Transverse colon (tissue), 4 donors: ENCODE measurements around the gene PTGFR. TPM values are rescaled to one million over a fixed set of nuclear protein-coding genes. Genes with fewer than 3 reads are reported as not detected.

Experiments used
- DNase-seq: peaks from one replicate; pipeline ENCODE4 v3.0.0-alpha.2; 2019
- H3K27ac ChIP-seq, 4 donors: fragments of 200-600 bp; sonication (generic); 2 replicates each; pipeline ENCODE4 v1.5.1; 2016 to 2018; ENCODE audit warnings: inconsistent platforms in 4 of 4
- H3K27me3 ChIP-seq: fragments of 200-600 bp; sonication (generic); 2 replicates; pipeline ENCODE4 v1.5.1; 2017; ENCODE audit warnings: inconsistent platforms
- H3K36me3 ChIP-seq, 4 donors: fragments of 200-600 bp; sonication (generic); 2 replicates each; pipeline ENCODE4 v1.5.1; 2017 to 2019; ENCODE audit warnings: inconsistent platforms in 4 of 4
- H3K4me1 ChIP-seq, 4 donors: fragments of 200-600 bp; sonication (generic); 2 replicates each; pipeline ENCODE4 v1.5.1; 2017 to 2020; ENCODE audit warnings: inconsistent platforms in 4 of 4
- H3K4me3 ChIP-seq, 4 donors: fragments of 200-600 bp; sonication (generic); 1 replicate in 1 of 4; 2 replicates in 3 of 4; pipeline versions ENCODE4 v1.5.1 to v1.6.1; 2017 to 2019; ENCODE audit warnings: inconsistent platforms in 4 of 4
- H3K9me3 ChIP-seq, 2 donors: fragments of 200-600 bp; sonication (generic); 2 replicates each; pipeline ENCODE4 v1.5.1; 2017 to 2019; ENCODE audit warnings: inconsistent platforms in 2 of 2
- CTCF ChIP-seq, 5 experiments: fragments of 200-600 bp in 3 of 5; fragments of 450-650 bp in 2 of 5; sonication (generic) in 3 of 5; IDR thresholded peaks; 1 replicate in 2 of 5; 2 replicates in 3 of 5; pipeline ENCODE4 v1.5.1; 2016 to 2017; ENCODE audit warnings: antibody characterized with exemption in 5 of 5, inconsistent platforms in 3 of 5, mild to moderate bottlenecking in 2 of 5, moderate library complexity in 1 of 5
- EP300 ChIP-seq: sonication (generic); formaldehyde crosslinking; IDR thresholded peaks from one replicate; pipeline ENCODE4 v1.6.1; 2017; ENCODE audit warnings: antibody characterized with exemption, low read depth
- POLR2A ChIP-seq: fragments of 450-650 bp; IDR thresholded peaks from one replicate; pipeline ENCODE4 v1.6.1; 2016; ENCODE audit warnings: antibody characterized with exemption, mild to moderate bottlenecking, moderate library complexity
- POLR2AphosphoS5 ChIP-seq, 3 donors: sonication (generic); formaldehyde crosslinking; IDR thresholded peaks; one replicate each; pipeline ENCODE4 v1.6.1; 2016; ENCODE audit warnings: antibody characterized with exemption in 3 of 3
- WGBS, 2 donors: methylation state at CpG; one replicate each; pipeline ENCODE4 v1.1.5; 2018; ENCODE audit warnings: low coverage in 1 of 2; 5-methylcytosine and 5-hydroxymethylcytosine counted together
- in situ Hi-C, 4 donors: fragments of 200-750 bp; cut with MboI; loops; one replicate each; pipeline versions ENCODE4 v1.15.0 to v1.15.1; 2017; ENCODE audit warnings: low sequenced_read_pairs in 3 of 4, low pct_ligation_motif_present in 1 of 4, low pct_unique_long_range_greater_than_20kb in 1 of 4
- intact Hi-C: fragments of 100-400 bp; cut with DNase I; formaldehyde crosslinking; loops from one replicate; pipeline ENCODE4 v1.15.1; 2023; ENCODE audit warnings: low total_unique reads
- total RNA-seq, 4 donors: library from RNA; depleted of rRNA; stranded (reverse); fragments of >200 nt; gene quantifications; one replicate each; pipeline ENCODE4 v1.1.0, GENCODE V29; 2016

PTGFR gene
- total RNA-seq, 4 donors from 2014 or later = 0.40 to 4.1 (median 0.97) TPM

DNA sequence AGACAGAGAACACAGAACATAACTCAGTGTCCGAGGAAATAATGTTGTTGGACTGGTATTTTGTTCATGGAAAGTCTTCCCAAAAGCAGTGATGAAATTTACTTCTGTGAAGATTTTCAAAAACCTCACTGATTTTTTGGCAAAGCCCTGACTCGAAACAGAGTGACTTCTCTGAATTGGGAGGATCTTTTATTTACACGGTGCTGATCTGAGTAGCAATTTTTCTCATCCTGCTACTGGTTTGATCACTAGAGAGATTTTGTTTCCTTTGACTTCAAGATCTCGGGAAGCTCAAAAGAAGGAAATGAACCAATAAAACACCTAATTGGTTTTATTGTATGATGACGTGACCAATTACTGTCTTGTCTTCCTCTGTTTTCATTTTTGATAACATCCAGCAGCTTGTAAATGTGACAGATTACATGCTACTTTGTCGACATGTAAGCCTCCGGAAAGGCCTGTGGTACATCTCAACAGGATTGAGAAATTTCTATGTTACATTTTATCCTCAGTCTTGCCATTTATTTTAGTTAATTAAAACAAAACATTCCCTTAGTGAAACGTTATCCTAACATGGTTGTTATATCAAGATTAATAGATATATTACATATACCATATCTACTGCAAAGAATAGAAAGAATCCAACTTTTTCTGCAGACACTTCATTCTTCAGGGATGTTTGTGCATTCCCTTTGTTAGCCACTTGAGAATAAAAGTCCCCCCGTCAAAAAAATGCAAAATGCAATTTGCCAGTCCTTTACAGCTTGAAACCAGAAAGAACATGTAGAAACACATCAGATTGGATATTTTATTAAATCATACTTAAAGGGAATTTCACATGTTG is 86.7 kb downstream of the PTGFR start:
- TF ChIP-seq POLR2A (no peak), POLR2AphosphoS5 (IDR thresholded peaks at IDR 0.05) (no peak), EP300 (no peak), CTCF (IDR thresholded peaks at IDR 0.05) (no peak)
- 35 to 51% methylated on average over 9 of the region's 9 CpGs for WGBS, 2 donors
- no peak overlapping the region for H3K27ac ChIP-seq
- DNase-seq = no peak
- no peaks in the 10 kb centered on the region for H3K9me3 ChIP-seq
- H3K27me3 ChIP-seq = no peaks in the 10 kb centered on the region
- intact Hi-C loops (no loop called here), in situ Hi-C loops (no loop called here)
- H3K4me1 ChIP-seq = no peaks in the 10 kb centered on the region
- H3K4me3 ChIP-seq = no peak overlapping the region
- no peaks in the 10 kb centered on the region for H3K36me3 ChIP-seq

DNA sequence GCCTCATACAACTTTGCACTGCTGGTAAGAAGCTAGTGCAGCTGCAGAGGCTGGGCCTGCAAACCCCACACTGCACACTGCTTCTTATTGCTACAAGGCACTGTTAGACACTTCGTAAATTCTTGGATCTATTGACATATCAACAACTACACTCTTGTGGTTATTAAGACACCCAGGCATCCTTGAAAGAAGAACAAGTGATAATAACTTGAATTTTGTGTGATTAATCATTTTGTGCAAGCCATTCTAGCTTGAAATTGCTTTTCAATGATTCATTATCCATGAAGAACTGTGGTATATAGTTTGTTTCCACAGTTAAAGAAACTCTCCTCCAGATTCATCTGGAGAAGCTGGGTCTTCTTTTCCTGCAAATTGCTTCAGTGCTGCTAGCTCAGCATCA is 95.8 kb downstream of the PTGFR start:
- H3K27ac ChIP-seq = no peak overlapping the region
- H3K4me1 ChIP-seq = no peaks in the 10 kb centered on the region
- no peak for DNase-seq
- H3K9me3 ChIP-seq = no peaks in the 10 kb centered on the region
- H3K36me3 ChIP-seq = no peaks in the 10 kb centered on the region
- H3K4me3 ChIP-seq = no peak overlapping the region
- in situ Hi-C loops (no loop called here), intact Hi-C loops (no loop called here)
- TF ChIP-seq POLR2AphosphoS5 (IDR thresholded peaks at IDR 0.05) (no peak), POLR2A (no peak), EP300 (no peak), CTCF (IDR thresholded peaks at IDR 0.05) (no peak)
- 64 to 75% methylated on average over 1 of the region's 1 CpG for WGBS, 2 donors
- H3K27me3 ChIP-seq = no peaks in the 10 kb centered on the region

DNA sequence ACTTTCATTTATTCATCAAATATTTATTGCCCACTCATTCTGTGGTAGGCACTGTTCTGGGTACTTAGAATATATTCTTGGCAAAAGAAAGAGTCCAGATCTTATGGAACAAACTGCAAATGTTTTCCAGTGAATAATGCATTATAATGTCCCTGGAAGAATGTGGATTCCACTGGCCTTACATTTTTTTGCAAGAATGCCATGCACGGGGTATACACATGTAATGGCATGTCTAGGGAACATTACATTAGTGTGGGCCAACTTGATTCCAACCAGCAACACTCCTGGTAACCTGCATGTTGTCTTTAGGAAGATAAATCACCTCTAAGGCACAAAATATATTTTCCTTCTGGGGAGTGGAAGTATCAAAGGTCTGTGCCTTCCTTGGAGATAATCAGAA is 96.4 kb downstream of the PTGFR start:
- intact Hi-C loops = no loop called here
- H3K9me3 ChIP-seq = no peaks in the 10 kb centered on the region
- H3K36me3 ChIP-seq = no peaks in the 10 kb centered on the region
- H3K4me1 ChIP-seq = no peaks in the 10 kb centered on the region
- no peak overlapping the region for H3K27ac ChIP-seq
- TF ChIP-seq POLR2AphosphoS5 (IDR thresholded peaks at IDR 0.05) (no peak), POLR2A (no peak), EP300 (no peak), CTCF (IDR thresholded peaks at IDR 0.05) (no peak)
- 57 to 82% methylated on average over 1 of the region's 1 CpG for WGBS, 2 donors
- no peak for DNase-seq
- no peak overlapping the region for H3K4me3 ChIP-seq
- H3K27me3 ChIP-seq = no peaks in the 10 kb centered on the region
- in situ Hi-C loops = no loop called here

Other genes with a start within 250 kb of the PTGFR start
- gene IFI44L, start 129.5 kb downstream of the PTGFR start, total RNA-seq = 1 to 10 TPM in 3 of 4 donors, not detected in 1; 1.8 to 5.5 (median 3.3) TPM
- 1 to 10 TPM in 2 of 4 donors, not detected in 2; 5.9 to 9.7 TPM for gene IFI44, start 158.9 kb downstream of the PTGFR start, total RNA-seq